AG09319 (cell line): ENCODE results near the gene FAM50B.

Source experiments
- DNase-seq: peaks from one replicate; pipeline ENCODE4 v3.0.0-alpha.2; 2010; ENCODE audit warnings: low read depth; ENCODE audit errors: extremely low read depth
- TF ChIP-seq, protein P1 (sequence below): IDR thresholded peaks from 2 replicates; pipeline ENCODE4 v1.5.1; 2011; ENCODE audit warnings: low read depth, mild to moderate bottlenecking, inconsistent platforms, low read length, moderate library complexity

The FAM50B gene

DNA sequence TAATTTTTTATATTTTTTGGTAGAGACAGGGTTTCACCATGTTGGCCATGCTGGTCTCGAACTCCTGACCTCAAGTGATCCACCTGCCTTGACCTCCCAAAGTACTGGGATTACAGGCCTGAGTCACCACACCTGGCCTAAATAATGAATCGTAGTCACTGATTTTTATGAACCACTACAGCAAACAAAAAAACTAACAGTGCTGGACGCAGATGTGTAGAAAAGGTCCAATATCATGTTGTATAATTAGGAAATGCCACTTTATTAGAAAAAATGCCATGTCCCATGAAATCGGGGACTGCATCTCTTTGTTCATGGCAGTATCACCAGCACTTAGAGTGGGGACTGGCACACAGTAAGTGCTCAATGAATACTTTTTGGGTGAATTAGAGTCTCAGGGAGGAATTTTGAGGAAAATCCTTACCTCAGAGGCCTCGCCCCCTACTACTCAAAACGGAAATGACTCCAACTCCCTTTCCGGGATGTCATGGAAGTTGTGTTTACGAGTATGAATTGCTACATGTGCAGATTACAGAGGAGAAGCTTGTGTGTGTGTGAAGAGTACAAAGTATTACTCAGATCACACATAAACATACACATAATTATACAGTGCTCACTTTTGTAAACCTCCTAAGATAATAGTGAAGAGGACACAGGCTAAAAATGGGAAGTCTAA is 43.6 kb upstream of the FAM50B start:
- no peak for DNase-seq
- TF ChIP-seq, protein P1, sequence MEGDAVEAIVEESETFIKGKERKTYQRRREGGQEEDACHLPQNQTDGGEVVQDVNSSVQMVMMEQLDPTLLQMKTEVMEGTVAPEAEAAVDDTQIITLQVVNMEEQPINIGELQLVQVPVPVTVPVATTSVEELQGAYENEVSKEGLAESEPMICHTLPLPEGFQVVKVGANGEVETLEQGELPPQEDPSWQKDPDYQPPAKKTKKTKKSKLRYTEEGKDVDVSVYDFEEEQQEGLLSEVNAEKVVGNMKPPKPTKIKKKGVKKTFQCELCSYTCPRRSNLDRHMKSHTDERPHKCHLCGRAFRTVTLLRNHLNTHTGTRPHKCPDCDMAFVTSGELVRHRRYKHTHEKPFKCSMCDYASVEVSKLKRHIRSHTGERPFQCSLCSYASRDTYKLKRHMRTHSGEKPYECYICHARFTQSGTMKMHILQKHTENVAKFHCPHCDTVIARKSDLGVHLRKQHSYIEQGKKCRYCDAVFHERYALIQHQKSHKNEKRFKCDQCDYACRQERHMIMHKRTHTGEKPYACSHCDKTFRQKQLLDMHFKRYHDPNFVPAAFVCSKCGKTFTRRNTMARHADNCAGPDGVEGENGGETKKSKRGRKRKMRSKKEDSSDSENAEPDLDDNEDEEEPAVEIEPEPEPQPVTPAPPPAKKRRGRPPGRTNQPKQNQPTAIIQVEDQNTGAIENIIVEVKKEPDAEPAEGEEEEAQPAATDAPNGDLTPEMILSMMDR, result no peak

DNA sequence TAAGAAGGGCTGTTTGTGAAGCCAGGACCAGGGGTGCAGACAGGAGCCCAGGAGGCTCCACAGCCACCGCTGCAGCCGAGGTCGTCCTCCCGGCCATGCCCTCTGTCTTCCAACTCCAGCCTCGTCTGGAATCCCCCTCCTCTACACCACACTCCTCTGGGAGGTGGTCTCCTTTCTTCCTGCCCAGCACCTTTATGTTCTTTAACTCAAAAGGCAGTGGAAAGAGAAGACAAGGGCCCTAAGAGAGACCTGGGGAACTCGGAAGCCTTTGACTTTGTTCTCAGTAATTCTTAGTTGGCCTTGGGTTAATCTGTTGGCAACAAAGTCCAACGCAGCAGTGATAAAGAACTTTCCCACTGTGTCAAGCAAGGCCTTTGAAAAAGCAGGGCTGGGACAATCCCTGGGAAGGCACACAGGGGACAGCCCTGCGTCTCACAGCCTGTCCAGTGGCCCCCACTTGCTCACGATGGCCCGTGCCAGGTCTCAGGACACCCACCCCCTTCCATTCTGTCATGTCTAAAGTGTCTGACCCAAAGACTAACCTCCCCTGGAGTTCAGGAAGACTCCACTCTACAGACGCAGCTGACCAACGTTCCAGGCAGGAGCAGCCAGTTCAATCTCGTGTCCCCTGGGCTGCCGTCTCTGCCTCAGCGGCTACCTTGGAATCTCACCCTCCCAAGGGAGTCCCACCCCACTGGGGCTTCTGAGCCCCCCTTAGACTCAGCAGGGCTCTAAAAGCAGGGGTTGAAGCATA is 42.8 kb upstream of the FAM50B start:
- TF ChIP-seq, protein P1, result no peak
- DNase-seq, result no peak

DNA sequence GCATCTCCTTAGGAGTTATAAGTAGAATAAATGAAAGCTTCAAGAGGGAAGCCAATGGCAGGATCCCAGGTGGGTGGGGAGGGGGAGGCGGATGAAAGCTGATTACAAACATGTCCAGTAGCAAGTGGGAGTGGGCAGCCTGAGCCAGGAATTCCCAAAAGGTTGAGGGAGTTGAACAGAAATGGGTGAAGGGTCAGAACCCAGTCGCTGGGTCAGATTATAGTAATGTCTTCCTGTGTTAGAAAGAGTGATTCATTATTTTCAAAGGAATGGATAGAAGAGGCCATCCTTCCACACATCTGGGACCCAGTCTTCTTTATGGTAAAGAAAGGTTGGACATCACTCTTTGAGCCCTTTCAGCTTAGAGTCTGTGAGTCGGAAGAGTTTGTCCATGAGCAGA is 41.0 kb upstream of the FAM50B start:
- no peak for DNase-seq
- TF ChIP-seq, protein P1, result no peak

DNA sequence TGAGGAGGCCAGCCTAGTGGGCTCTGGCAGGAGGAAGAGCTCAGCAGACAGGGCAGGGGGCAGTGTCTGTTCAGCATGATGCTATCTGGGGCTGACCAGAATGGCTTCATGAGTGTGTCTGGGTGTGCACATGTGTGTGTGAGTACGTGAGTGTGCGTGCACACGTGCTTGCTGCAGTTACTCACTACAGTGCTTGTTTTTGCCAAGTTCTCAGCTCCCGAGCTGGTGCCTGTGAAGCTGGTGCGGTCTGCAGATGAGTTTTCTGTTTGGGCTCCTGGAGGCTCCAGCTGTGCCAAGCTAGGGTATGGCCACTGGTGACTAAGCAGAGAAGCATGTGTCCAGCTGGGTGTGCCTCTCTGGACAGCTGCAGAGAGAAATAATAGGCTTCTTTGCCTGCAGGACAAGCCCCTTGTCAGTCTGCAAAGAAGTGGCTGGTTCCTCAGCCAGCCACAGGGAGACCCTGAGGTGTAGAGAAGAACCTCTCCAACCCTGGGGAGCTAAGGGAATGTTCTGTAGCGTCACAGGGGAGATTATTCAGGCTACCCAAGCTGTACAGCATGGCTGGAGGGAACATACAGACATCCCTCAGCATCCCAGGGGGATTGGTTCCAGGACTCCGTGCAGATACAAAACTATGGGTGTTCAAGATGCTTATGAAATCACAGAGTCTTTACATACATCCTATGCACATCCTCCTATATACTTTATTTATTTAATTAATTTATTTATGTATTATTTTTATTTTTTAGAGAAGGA is 40.2 kb upstream of the FAM50B start:
- TF ChIP-seq, protein P1, result peak; percentile 15
- DNase-seq, result peak; percentile 62

DNA sequence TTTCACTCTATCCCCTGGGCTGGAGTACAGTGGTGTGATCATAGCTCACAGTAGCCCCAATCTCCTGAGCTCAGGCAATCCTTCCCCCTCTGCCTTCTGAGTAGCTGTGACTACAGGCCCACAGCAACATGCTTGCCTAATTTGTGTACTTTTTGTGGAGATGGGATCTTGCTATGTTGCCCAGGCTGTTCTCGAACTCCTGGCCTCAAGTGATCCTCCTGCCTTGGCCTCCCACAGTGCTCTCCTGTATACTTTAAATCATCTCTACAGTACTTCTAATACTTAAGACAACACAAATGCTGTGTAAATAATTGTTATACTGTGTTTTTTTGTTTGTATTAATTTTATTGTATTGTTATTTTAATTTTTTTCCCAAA is 39.7 kb upstream of the FAM50B start:
- no peak for DNase-seq
- TF ChIP-seq, protein P1, result no peak

DNA sequence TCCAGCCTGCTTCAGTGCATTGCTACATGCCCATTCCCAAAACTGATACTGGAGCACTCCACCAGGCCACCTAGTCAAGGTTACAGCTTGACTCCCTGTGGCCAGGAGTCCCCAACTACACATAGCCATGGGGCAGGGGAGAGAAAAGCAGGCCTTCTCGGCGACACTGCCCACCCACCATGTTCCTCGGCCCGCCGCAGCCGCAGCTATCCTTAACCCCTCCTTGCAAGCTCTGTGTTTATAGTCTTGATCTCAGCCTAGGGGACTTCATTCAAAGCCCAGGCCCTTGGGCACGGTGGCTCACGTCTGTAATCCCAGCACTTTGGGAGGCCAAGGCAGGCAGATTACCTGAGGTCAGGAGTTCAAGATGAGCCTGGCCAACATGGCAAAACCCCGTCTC is 39.2 kb upstream of the FAM50B start:
- TF ChIP-seq, protein P1, result no peak

DNA sequence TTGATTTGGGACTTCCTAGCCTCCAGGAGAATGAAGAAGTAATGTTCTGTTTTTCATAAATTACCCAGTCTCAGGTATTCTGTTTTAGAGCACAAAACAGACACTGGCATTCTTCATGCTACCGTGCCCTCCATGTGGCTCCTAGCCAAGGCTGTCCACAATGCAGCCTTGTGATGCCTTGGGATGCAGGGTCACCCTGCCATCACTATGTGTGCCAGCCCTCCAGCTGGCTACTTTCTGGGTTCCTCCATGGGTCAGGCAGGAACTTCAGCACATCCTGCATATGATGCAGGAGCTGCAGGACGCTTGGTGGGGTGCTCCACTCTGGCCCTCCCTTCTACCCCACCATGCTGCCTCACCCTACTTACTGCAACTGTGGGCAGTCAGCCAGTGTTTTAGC is 38.0 kb upstream of the FAM50B start:
- TF ChIP-seq, protein P1, result no peak
- DNase-seq, result no peak

More for the DNA sequence above, 39.2 kb upstream of the FAM50B start:
- DNase-seq, result no peak
